Ovary (tissue), 3 donors: ENCODE measurements around the gene LRRTM3.

ENCODE experiments used
- CTCF ChIP-seq, 3 donors: fragments of 450-650 bp in 2 of 3; fragments of 200-600 bp in 1 of 3; IDR thresholded peaks; one replicate each; pipeline versions ENCODE4 v1.5.1 to v1.8.0; 2016 to 2022; ENCODE audit warnings: antibody characterized with exemption in 3 of 3, mild to moderate bottlenecking in 1 of 3
- POLR2A ChIP-seq: fragments of 450-650 bp; IDR thresholded peaks from one replicate; pipeline ENCODE4 v1.6.1; 2017; ENCODE audit warnings: antibody characterized with exemption, mild to moderate bottlenecking, moderate library complexity
- donor health status: DM: no; HTN: no; CAD: no.

- TF ChIP-seq CTCF (IDR thresholded peaks at IDR 0.05) (no peak), POLR2A (no peak)
Measured at GRCh38 chr10:66931949-66932343, 6.1 kb downstream of the LRRTM3 start.
